PFSK-1 (cell line): Measurements from ENCODE around the gene ERFL.

Experiments used
- FOXP2 ChIP-seq: optimal IDR thresholded peaks from 2 replicates; pipeline ENCODE3; 2011; ENCODE audit warnings: borderline replicate concordance, control low read depth, inconsistent platforms; ENCODE audit not compliant: insufficient read depth; ENCODE audit errors: extremely low read length, extremely low read depth
- POLR2AphosphoS5 ChIP-seq: IDR thresholded peaks from 2 replicates; pipeline ENCODE4 v1.6.1; 2012; ENCODE audit warnings: low read depth, mild to moderate bottlenecking, control low read depth, low read length, moderate library complexity
- REST ChIP-seq, 2 experiments: IDR thresholded peaks; 2 replicates each; pipeline versions ENCODE4 v1.6.1 to v1.8.0; 2011 to 2012; ENCODE audit warnings: low read depth in 2 of 2, low read length in 2 of 2, control low read depth in 1 of 2, inconsistent platforms in 1 of 2, mild to moderate bottlenecking in 1 of 2, moderate library complexity in 1 of 2; ENCODE audit not compliant: insufficient read depth in 1 of 2
- SIN3A ChIP-seq: IDR thresholded peaks from 2 replicates; pipeline ENCODE4 v1.6.1; 2012; ENCODE audit warnings: mild to moderate bottlenecking, low read length, moderate library complexity, borderline replicate concordance; ENCODE audit not compliant: insufficient read depth
- TAF1 ChIP-seq: IDR thresholded peaks from 2 replicates; pipeline ENCODE4 v1.6.1; 2012; ENCODE audit warnings: low read length, control low read depth, borderline replicate concordance; ENCODE audit not compliant: insufficient read depth

ERFL gene

GRCh38 chr19:41941410-41942202 lies 13.4 kb upstream of the ERFL start:
- TF ChIP-seq SIN3A (no peak), REST (IDR thresholded peaks at IDR 0.05; ENCODE audit: insufficient read depth in 1 of 2, low read depth in 2 of 2, low read length in 2 of 2) (no peak), POLR2AphosphoS5 (no peak), FOXP2 (no peak), TAF1 (no peak)

- TF ChIP-seq TAF1 (no peak), FOXP2 (no peak), REST (IDR thresholded peaks at IDR 0.05; ENCODE audit: insufficient read depth in 1 of 2, low read depth in 2 of 2, low read length in 2 of 2) (no peak), SIN3A (no peak), POLR2AphosphoS5 (no peak)
Measured at GRCh38 chr19:41940731-41941409, 12.6 kb upstream of the ERFL start.

GRCh38 chr19:41939861-41940730 lies 11.8 kb upstream of the ERFL start:
- TF ChIP-seq POLR2AphosphoS5 (no peak), FOXP2 (no peak), SIN3A (no peak), REST (IDR thresholded peaks at IDR 0.05; ENCODE audit: insufficient read depth in 1 of 2, low read depth in 2 of 2, low read length in 2 of 2) (no peak), TAF1 (no peak)

GRCh38 chr19:41937525-41938468 lies 9.5 kb upstream of the ERFL start:
- TF ChIP-seq POLR2AphosphoS5 (no peak), SIN3A (no peak), TAF1 (no peak), REST (IDR thresholded peaks at IDR 0.05; ENCODE audit: insufficient read depth in 1 of 2, low read depth in 2 of 2, low read length in 2 of 2) (no peak), FOXP2 (no peak)
